ENCODE measurements around the gene CARNS1.

CARNS1 gene

GRCh38 chr11:67468759-67469507 lies 53.5 kb downstream of the CARNS1 start, which contains the start of gene TMEM134:
TMEM134 (minus strand) TSS chr11:67469251; CDS start chr11:67469192, 59 bp downstream.
- DNase-seq = peak; percentile 90

- DNase-seq = no peak
These were observed 54.0 kb downstream of the CARNS1 start for GRCh38 chr11:67469508-67469811.

GRCh38 chr11:67470337-67471002 lies 55.0 kb downstream of the CARNS1 start:
- DNase-seq = no peak

- DNase-seq = no peak
These were observed 57.4 kb downstream of the CARNS1 start for GRCh38 chr11:67472882-67473281.

Measured in COR-L47 (cell line).